Measurements from ENCODE around the gene JMJD4. TPM values are rescaled to one million over a fixed set of nuclear protein-coding genes. Genes with fewer than 3 reads are reported as not detected.

JMJD4 gene
- total RNA-seq, 1 donor from 2014 or later, result 25.2 TPM

DNA sequence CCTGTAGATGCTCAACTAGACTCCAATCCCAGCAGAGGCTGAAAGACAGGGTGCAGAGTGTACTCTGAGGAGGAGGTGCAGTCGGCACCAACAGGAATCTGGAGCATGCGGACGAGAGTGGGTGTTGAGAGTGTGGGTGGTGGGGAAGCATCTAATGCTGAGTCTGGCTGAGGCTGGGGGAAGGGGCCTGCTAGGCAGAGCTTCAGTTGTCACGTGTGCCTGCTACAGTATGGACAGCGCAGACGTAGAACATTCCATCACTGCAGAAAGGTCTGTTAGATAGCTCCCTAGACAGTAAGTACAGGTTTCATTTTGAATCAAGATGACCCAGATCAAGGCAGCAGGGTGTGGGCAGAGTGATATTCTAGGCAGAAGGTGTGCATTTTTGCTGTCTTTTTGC is 23.3 kb upstream of the JMJD4 start:
- Histone ChIP-seq H3K4me3 (ENCODE audit: low read depth, low read length) (no peak overlapping the region), H3K36me3 (ENCODE audit: control insufficient read depth, insufficient read depth, low read length) (peaks cover 6% of the 10 kb centered on the region), H3K27me3 (ENCODE audit: control insufficient read depth, insufficient read depth, low read length) (no peaks in the 10 kb centered on the region)
- no peak for TF ChIP-seq CTCF (IDR thresholded peaks at IDR 0.05; ENCODE audit: insufficient read depth, low read length, poor library complexity, severe bottlenecking)
- no peak for DNase-seq (ENCODE audit: low read depth)

DNA sequence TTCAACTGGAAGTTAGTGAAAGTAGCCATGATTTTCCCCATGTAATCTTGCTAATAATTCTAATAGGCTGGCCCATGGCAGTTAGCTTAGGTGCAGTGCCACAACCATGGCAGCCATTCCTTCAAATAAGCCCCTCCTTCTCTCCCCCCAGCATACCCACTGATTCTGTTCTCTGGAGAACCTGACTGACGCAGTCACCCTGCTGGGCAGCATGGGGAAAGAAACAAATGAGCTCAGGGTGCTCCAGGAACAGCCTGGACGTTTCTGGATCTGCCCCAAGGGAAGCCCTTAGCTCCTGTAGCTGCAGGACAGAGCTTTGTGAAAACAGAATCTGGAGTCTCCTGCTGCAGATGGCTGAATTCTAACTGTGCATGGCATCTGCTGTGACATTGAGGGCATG is 22.7 kb upstream of the JMJD4 start:
- TF ChIP-seq CTCF (IDR thresholded peaks at IDR 0.05; ENCODE audit: insufficient read depth, low read length, poor library complexity, severe bottlenecking), result no peak
- Histone ChIP-seq H3K27me3 (ENCODE audit: control insufficient read depth, insufficient read depth, low read length) (no peaks in the 10 kb centered on the region), H3K4me3 (ENCODE audit: low read depth, low read length) (no peak overlapping the region), H3K36me3 (ENCODE audit: control insufficient read depth, insufficient read depth, low read length) (peaks cover 6% of the 10 kb centered on the region)
- no peak for DNase-seq (ENCODE audit: low read depth)

DNA sequence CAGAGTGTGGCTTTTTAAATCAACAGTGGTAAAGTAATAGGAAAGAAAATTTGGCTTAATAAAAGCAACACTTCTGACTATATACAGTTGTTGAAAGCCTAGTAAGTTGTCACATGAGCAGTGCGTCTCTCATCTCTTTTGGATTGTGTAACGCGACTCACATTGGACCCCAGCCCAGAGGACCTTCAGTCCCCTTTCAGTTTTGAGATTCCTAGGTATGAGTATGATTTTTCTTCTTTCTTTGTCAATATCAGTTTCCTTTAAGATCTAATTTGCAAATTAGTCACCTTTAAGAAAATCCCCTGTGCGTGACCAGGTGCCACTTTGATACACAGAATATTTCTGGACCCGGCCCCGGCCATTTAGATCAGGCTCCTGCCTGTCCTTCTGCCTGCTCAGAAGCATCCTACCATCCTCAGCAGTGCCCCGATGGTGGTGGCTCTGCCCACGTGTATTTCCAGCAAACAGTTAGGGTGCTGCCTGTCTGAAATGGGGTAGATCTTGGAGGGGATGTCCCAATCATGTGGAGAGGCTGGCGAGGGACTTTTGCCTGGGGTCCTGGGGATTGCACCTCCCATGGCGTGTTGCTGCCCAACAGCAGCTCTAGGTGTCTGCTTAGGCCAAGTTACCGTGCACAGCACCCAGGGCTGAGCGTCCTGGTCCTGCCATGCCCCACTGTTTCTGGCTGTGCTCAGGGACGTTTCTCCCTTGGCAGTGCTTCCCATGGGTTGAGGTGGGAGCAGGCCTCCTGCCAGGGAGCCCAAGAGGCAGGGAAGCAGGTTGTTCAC is 21.3 kb upstream of the JMJD4 start:
- H3K36me3 ChIP-seq (ENCODE audit: control insufficient read depth, insufficient read depth, low read length), result peaks cover 3% of the 10 kb centered on the region
- TF ChIP-seq CTCF (IDR thresholded peaks at IDR 0.05; ENCODE audit: insufficient read depth, low read length, poor library complexity, severe bottlenecking), result no peak

DNA sequence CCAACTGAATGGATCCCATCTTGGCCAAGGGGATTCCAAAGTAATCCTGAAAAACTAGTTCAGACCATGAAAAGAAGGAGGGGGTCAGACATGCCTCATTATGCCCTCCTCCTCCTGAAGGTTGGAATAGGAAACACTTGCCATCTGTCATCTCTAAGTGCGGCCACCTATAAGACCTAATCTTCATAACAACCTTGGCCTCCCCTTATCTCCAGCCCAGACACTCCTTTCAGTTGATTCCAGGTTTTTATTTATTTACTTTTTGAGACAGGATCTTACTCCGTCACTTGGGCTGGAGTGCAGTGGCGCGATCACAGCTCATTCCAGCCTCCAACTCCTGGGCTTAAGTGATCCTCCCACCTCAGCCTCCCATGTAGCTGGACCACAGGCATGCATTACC is 19.9 kb upstream of the JMJD4 start:
- H3K36me3 ChIP-seq (ENCODE audit: control insufficient read depth, insufficient read depth, low read length), result peaks cover 2% of the 10 kb centered on the region

More for the DNA sequence above, 21.3 kb upstream of the JMJD4 start:
- no peak overlapping the region for H3K4me3 ChIP-seq (ENCODE audit: low read depth, low read length)
- no peak for DNase-seq (ENCODE audit: low read depth)
- H3K27me3 ChIP-seq (ENCODE audit: control insufficient read depth, insufficient read depth, low read length), result no peaks in the 10 kb centered on the region

GRCh38 chr1:227753999-227754711 is 19.1 kb upstream of the JMJD4 start:
- H3K4me3 ChIP-seq (ENCODE audit: low read depth, low read length), result no peak overlapping the region
- H3K36me3 ChIP-seq (ENCODE audit: control insufficient read depth, insufficient read depth, low read length), result no peaks in the 10 kb centered on the region
- no peak for TF ChIP-seq CTCF (IDR thresholded peaks at IDR 0.05; ENCODE audit: insufficient read depth, low read length, poor library complexity, severe bottlenecking)
- H3K27me3 ChIP-seq (ENCODE audit: control insufficient read depth, insufficient read depth, low read length), result no peaks in the 10 kb centered on the region
- no peak for DNase-seq (ENCODE audit: low read depth)

More for the DNA sequence above, 19.9 kb upstream of the JMJD4 start:
- H3K27me3 ChIP-seq (ENCODE audit: control insufficient read depth, insufficient read depth, low read length), result no peaks in the 10 kb centered on the region
- no peak for DNase-seq (ENCODE audit: low read depth)
- TF ChIP-seq CTCF (IDR thresholded peaks at IDR 0.05; ENCODE audit: insufficient read depth, low read length, poor library complexity, severe bottlenecking), result no peak
- no peak overlapping the region for H3K4me3 ChIP-seq (ENCODE audit: low read depth, low read length)
